ENCODE results near the gene KCNT2.
A peak's percentile ranks its signal among the peaks of the same experiment; 100 is the strongest.

KCNT2 gene

DNA sequence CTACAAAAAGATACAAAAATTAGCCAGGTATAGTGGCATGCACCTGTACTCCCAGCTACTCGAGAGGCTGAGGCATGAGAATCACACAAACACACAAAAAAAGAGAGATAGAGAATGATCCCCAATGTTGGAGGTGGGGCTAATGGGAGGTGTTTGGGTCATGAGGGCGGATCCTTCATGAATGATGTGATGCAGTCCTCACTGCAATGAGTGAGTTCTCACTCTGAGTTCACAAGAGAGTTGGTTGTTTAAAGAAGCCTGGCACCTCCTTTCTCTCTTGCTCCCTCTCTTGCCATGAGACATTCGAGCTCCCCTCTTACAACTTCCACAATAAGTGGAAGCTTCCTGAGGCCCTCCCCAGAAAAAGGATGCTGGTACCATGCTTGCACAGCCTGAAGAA, 17.3 kb downstream of the KCNT2 start:
- Histone ChIP-seq H3K9ac (ENCODE audit: insufficient read length, low read depth) (no peak overlapping the region), H3K36me3 (ENCODE audit: insufficient read depth, insufficient read length, low read length) (no peaks in the 10 kb centered on the region), H3K27me3 (ENCODE audit: insufficient read depth, insufficient read length) (no peaks in the 10 kb centered on the region), H3K4me3 (ENCODE audit: insufficient read length, low read depth) (no peak overlapping the region), H3K4me1 (ENCODE audit: insufficient read depth, insufficient read length) (no peaks in the 10 kb centered on the region), H3K9me3 (ENCODE audit: insufficient read depth, low read length) (no peaks in the 10 kb centered on the region)
- TF ChIP-seq SUZ12 (IDR thresholded peaks at IDR 0.05; ENCODE audit: extremely low read depth, insufficient read depth, insufficient read length) (no peak), YY1 (IDR thresholded peaks at IDR 0.05; ENCODE audit: insufficient read depth, insufficient read length) (no peak), ZNF274 (IDR thresholded peaks at IDR 0.05; ENCODE audit: low read depth, low read length) (no peak)
- DNase-seq (ENCODE audit: low read depth, low spot score): no peak

GRCh38 chr1:196590012-196590708, 18.1 kb downstream of the KCNT2 start:
- H3K9me3 ChIP-seq (ENCODE audit: insufficient read depth, low read length): no peaks in the 10 kb centered on the region
- no peak for DNase-seq (ENCODE audit: low read depth, low spot score)
- TF ChIP-seq YY1 (IDR thresholded peaks at IDR 0.05; ENCODE audit: insufficient read depth, insufficient read length): no peak
- no peak for TF ChIP-seq SUZ12 (IDR thresholded peaks at IDR 0.05; ENCODE audit: extremely low read depth, insufficient read depth, insufficient read length)
- TF ChIP-seq ZNF274 (IDR thresholded peaks at IDR 0.05; ENCODE audit: low read depth, low read length): no peak

DNA sequence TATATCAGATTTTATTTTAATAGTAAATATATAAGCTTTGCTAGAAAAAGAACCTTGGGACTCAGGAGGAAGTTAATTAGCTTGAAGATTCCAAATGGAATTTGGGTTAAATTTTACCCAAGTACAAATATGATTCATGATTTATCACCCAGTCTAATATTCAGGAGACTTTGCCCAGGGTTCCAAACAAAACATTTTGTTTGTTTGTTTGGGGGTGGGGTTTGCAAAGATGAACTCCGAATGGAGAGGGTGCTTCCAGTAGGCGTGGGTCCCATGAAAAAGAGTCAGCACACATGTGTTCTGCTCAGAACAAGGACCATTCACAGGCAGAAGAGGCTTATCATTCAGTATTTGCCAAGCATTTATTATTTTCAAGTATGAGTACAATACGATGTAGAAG, 23.5 kb downstream of the KCNT2 start:
- no peak for TF ChIP-seq ZNF274 (IDR thresholded peaks at IDR 0.05; ENCODE audit: low read depth, low read length)
- no peak for TF ChIP-seq YY1 (IDR thresholded peaks at IDR 0.05; ENCODE audit: insufficient read depth, insufficient read length)
- no peak for TF ChIP-seq SUZ12 (IDR thresholded peaks at IDR 0.05; ENCODE audit: extremely low read depth, insufficient read depth, insufficient read length)
- Histone ChIP-seq H3K9me3 (ENCODE audit: insufficient read depth, low read length) (no peaks in the 10 kb centered on the region), H3K9ac (ENCODE audit: insufficient read length, low read depth) (no peak overlapping the region), H3K4me3 (ENCODE audit: insufficient read length, low read depth) (no peak overlapping the region), H3K4me1 (ENCODE audit: insufficient read depth, insufficient read length) (no peaks in the 10 kb centered on the region), H3K27me3 (ENCODE audit: insufficient read depth, insufficient read length) (no peaks in the 10 kb centered on the region), H3K36me3 (ENCODE audit: insufficient read depth, insufficient read length, low read length) (no peaks in the 10 kb centered on the region)
- DNase-seq (ENCODE audit: low read depth, low spot score): no peak

More at GRCh38 chr1:196590012-196590708, 18.1 kb downstream of the KCNT2 start:
- no peaks in the 10 kb centered on the region for H3K4me1 ChIP-seq (ENCODE audit: insufficient read depth, insufficient read length)
- H3K36me3 ChIP-seq (ENCODE audit: insufficient read depth, insufficient read length, low read length): no peaks in the 10 kb centered on the region
- no peaks in the 10 kb centered on the region for H3K27me3 ChIP-seq (ENCODE audit: insufficient read depth, insufficient read length)
- H3K9ac ChIP-seq (ENCODE audit: insufficient read length, low read depth): no peak overlapping the region
- H3K4me3 ChIP-seq (ENCODE audit: insufficient read length, low read depth): no peak overlapping the region

- no peak overlapping the region for H3K4me3 ChIP-seq (ENCODE audit: insufficient read length, low read depth)
- H3K27me3 ChIP-seq (ENCODE audit: insufficient read depth, insufficient read length): no peaks in the 10 kb centered on the region
- H3K9me3 ChIP-seq (ENCODE audit: insufficient read depth, low read length): no peaks in the 10 kb centered on the region
- no peak overlapping the region for H3K9ac ChIP-seq (ENCODE audit: insufficient read length, low read depth)
- no peak for TF ChIP-seq ZNF274 (IDR thresholded peaks at IDR 0.05; ENCODE audit: low read depth, low read length)
- TF ChIP-seq YY1 (IDR thresholded peaks at IDR 0.05; ENCODE audit: insufficient read depth, insufficient read length): no peak
- TF ChIP-seq SUZ12 (IDR thresholded peaks at IDR 0.05; ENCODE audit: extremely low read depth, insufficient read depth, insufficient read length): no peak
- H3K4me1 ChIP-seq (ENCODE audit: insufficient read depth, insufficient read length): peaks cover 2% of the 10 kb centered on the region
- DNase-seq (ENCODE audit: low read depth, low spot score): peak; percentile 36
- H3K36me3 ChIP-seq (ENCODE audit: insufficient read depth, insufficient read length, low read length): no peaks in the 10 kb centered on the region
Measured at GRCh38 chr1:196577386-196577785, 30.9 kb downstream of the KCNT2 start.

DNA sequence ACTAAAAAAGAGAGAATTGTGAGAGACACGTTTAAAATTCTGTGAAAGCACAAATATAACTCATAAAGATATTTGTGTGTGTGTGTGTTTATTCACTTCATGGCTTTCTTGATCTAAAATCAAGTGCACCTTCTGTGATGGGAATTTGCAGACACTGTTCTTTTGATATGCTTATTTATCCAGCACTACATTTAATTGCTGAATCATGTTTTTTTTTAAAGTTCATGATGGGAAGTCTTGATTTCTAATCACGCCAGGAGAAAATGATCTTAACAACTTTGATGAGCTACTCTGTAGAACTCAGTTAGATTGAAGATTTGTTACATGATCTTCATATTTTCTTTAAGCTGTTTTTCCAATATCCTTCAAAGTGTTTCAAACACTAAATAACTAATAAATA, 35.0 kb downstream of the KCNT2 start:
- H3K4me3 ChIP-seq (ENCODE audit: insufficient read length, low read depth): no peak overlapping the region
- TF ChIP-seq YY1 (IDR thresholded peaks at IDR 0.05; ENCODE audit: insufficient read depth, insufficient read length) (no peak), SUZ12 (IDR thresholded peaks at IDR 0.05; ENCODE audit: extremely low read depth, insufficient read depth, insufficient read length) (no peak), ZNF274 (IDR thresholded peaks at IDR 0.05; ENCODE audit: low read depth, low read length) (no peak)
- H3K9ac ChIP-seq (ENCODE audit: insufficient read length, low read depth): no peak overlapping the region
- no peaks in the 10 kb centered on the region for H3K36me3 ChIP-seq (ENCODE audit: insufficient read depth, insufficient read length, low read length)
- no peaks in the 10 kb centered on the region for H3K9me3 ChIP-seq (ENCODE audit: insufficient read depth, low read length)
- H3K4me1 ChIP-seq (ENCODE audit: insufficient read depth, insufficient read length): peaks cover under 1% of the 10 kb centered on the region
- H3K27me3 ChIP-seq (ENCODE audit: insufficient read depth, insufficient read length): no peaks in the 10 kb centered on the region
- no peak for DNase-seq (ENCODE audit: low read depth, low spot score)

DNA sequence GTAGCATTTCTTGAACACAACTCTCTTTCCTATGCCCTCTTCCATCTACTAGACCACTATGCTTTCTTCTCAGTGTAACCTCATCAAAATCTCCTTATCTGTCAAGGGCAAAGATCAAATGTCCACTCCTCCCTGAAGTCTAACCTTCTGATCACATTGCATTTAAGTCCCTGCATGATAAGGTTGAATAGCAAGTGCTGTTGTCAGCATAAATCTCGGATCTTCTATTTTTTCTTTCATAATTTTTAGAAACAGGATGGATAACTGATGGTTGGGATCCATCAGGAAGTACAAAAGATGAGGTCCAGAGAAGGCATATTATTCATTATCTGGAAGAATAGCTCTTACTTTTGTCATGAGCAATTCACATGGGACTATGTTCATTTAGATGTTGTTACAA, 41.0 kb downstream of the KCNT2 start:
- H3K36me3 ChIP-seq (ENCODE audit: insufficient read depth, insufficient read length, low read length): no peaks in the 10 kb centered on the region
- H3K9me3 ChIP-seq (ENCODE audit: insufficient read depth, low read length): peaks cover 13% of the 10 kb centered on the region; the same call in 1 of the 2 replicates
- DNase-seq (ENCODE audit: low read depth, low spot score): no peak
- no peak overlapping the region for H3K9ac ChIP-seq (ENCODE audit: insufficient read length, low read depth)
- H3K27me3 ChIP-seq (ENCODE audit: insufficient read depth, insufficient read length): no peaks in the 10 kb centered on the region
- TF ChIP-seq SUZ12 (IDR thresholded peaks at IDR 0.05; ENCODE audit: extremely low read depth, insufficient read depth, insufficient read length) (no peak), YY1 (IDR thresholded peaks at IDR 0.05; ENCODE audit: insufficient read depth, insufficient read length) (no peak), ZNF274 (IDR thresholded peaks at IDR 0.05; ENCODE audit: low read depth, low read length) (no peak)
- no peak overlapping the region for H3K4me3 ChIP-seq (ENCODE audit: insufficient read length, low read depth)
- H3K4me1 ChIP-seq (ENCODE audit: insufficient read depth, insufficient read length): no peaks in the 10 kb centered on the region

DNA sequence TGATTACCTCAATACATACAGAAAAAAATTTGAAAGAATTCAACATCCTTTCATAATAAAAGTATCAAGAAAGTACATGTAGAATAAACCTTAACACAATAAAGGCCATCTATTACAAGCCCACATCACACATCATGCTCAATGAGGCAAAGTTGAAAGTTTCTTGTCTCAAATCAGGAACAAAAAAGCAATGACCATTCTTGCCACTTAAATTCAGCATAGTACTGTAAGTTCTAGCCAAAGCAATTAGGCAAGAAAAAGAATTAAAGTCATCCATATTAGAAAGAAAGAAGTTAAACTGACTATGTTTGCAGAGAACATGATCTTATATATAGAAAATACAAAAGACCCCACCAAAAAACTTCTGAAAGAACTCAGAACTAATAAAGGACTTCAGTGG, 44.5 kb downstream of the KCNT2 start:
- no peak overlapping the region for H3K4me3 ChIP-seq (ENCODE audit: insufficient read length, low read depth)

More for the DNA sequence above, 44.5 kb downstream of the KCNT2 start:
- TF ChIP-seq SUZ12 (IDR thresholded peaks at IDR 0.05; ENCODE audit: extremely low read depth, insufficient read depth, insufficient read length) (no peak), ZNF274 (IDR thresholded peaks at IDR 0.05; ENCODE audit: low read depth, low read length) (no peak), YY1 (IDR thresholded peaks at IDR 0.05; ENCODE audit: insufficient read depth, insufficient read length) (no peak)
- DNase-seq (ENCODE audit: low read depth, low spot score): no peak
- Histone ChIP-seq H3K27me3 (ENCODE audit: insufficient read depth, insufficient read length) (no peaks in the 10 kb centered on the region), H3K9me3 (ENCODE audit: insufficient read depth, low read length) (peaks cover 13% of the 10 kb centered on the region; the same call in 1 of the 2 replicates), H3K9ac (ENCODE audit: insufficient read length, low read depth) (no peak overlapping the region), H3K36me3 (ENCODE audit: insufficient read depth, insufficient read length, low read length) (no peaks in the 10 kb centered on the region), H3K4me1 (ENCODE audit: insufficient read depth, insufficient read length) (no peaks in the 10 kb centered on the region)

Data from NT2/D1 (cell line).